WTC11 (cell line): ENCODE measurements around the gene GFOD2.

Experiments used
- CREM ChIP-seq: sonication (generic); formaldehyde crosslinking; IDR thresholded peaks from 2 replicates; pipeline ENCODE4 v1.8.1; 2022; ENCODE audit warnings: mild to moderate bottlenecking, missing genetic modification reagents, moderate library complexity
- ETV6 ChIP-seq: sonication (generic); formaldehyde crosslinking; IDR thresholded peaks from 2 replicates; pipeline ENCODE4 v1.8.1; 2022; ENCODE audit warnings: mild to moderate bottlenecking, missing genetic modification reagents
- FOXJ3 ChIP-seq: sonication (generic); formaldehyde crosslinking; IDR thresholded peaks from 2 replicates; pipeline ENCODE4 v1.9.0; 2021; ENCODE audit warnings: missing genetic modification reagents, mild to moderate bottlenecking, borderline replicate concordance
- FOXK1 ChIP-seq: sonication (generic); formaldehyde crosslinking; IDR thresholded peaks from 2 replicates; pipeline ENCODE4 v1.8.0; 2022; ENCODE audit warnings: mild to moderate bottlenecking, moderate library complexity, missing genetic modification reagents
- HMGA2 ChIP-seq: fragments of 250-450 bp; sonication (Bioruptor Pico); IDR thresholded peaks from 2 replicates; pipeline ENCODE4 v1.4.0; 2021; ENCODE audit warnings: mild to moderate bottlenecking, moderate library complexity
- NR3C1 ChIP-seq: sonication (generic); formaldehyde crosslinking; conservative IDR thresholded peaks from 2 replicates; pipeline ENCODE4 v1.8.1; 2023; ENCODE audit warnings: low read depth, mild to moderate bottlenecking, missing genetic modification reagents
- ZBTB21 ChIP-seq: sonication (generic); formaldehyde crosslinking; IDR thresholded peaks from 2 replicates; pipeline ENCODE4 v1.8.1; 2023; ENCODE audit warnings: mild to moderate bottlenecking, missing genetic modification reagents, borderline replicate concordance
- ZNF219 ChIP-seq: sonication (generic); formaldehyde crosslinking; IDR thresholded peaks from 2 replicates; pipeline ENCODE4 v1.8.0; 2023; ENCODE audit warnings: missing genetic modification reagents, mild to moderate bottlenecking, borderline replicate concordance
- TF ChIP-seq, protein P1 (sequence below): sonication (generic); formaldehyde crosslinking; IDR thresholded peaks from 2 replicates; pipeline ENCODE4 v1.8.0; 2023; ENCODE audit warnings: missing genetic modification reagents
- TF ChIP-seq, protein P2 (sequence below): sonication (generic); formaldehyde crosslinking; IDR thresholded peaks from 2 replicates; pipeline ENCODE4 v1.8.1; 2023; ENCODE audit warnings: mild to moderate bottlenecking, missing genetic modification reagents, moderate library complexity
- TF ChIP-seq, protein P3 (sequence below): sonication (generic); formaldehyde crosslinking; IDR thresholded peaks from 2 replicates; pipeline ENCODE4 v1.8.0; 2022; ENCODE audit warnings: mild to moderate bottlenecking, missing genetic modification reagents
- TF ChIP-seq, protein P4 (sequence below): fragments of 200-600 bp; IDR thresholded peaks from 2 replicates; pipeline ENCODE4 v1.8.0; 2022; ENCODE audit warnings: antibody characterized with exemption
- TF ChIP-seq, protein P5 (sequence below): sonication (generic); formaldehyde crosslinking; conservative IDR thresholded peaks from 2 replicates; pipeline ENCODE4 v1.8.1; 2022; ENCODE audit warnings: mild to moderate bottlenecking, missing genetic modification reagents
- TF ChIP-seq, protein P6 (sequence below): sonication (generic); formaldehyde crosslinking; IDR thresholded peaks from 2 replicates; pipeline ENCODE4 v1.8.1; 2022; ENCODE audit warnings: low read depth, missing genetic modification reagents, borderline replicate concordance

DNA sequence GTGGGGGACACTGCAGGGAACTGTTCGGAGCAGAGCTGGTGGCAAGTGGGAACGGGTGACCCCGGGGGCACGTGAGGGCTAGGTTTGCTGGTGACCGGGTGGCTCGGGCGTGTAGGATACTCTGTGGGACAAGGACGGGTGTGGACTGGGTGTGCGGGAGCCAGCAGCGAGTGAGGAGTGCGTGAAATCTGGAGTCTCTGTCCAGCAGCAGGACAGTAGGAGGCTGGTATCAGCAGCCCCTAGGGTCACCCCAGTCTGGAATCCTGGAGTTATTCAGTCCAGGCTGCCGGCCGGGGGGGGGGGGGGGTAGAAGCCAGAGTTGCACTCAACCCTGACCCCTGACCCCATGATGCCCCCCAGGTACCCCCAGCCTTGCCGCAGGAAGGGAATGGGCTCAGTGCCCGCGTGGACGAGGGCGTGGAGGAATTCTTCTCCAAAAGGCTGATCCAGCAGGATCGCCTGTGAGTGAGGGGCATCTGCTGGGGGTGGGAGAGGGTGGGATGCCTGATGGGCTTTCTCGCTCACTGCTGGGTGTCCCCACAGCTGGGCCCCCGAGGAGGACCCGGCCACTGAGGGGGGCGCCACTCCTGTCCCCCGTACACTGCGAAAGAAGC is 65.2 kb downstream of the GFOD2 start:
- no peak for TF ChIP-seq ETV6
- TF ChIP-seq, protein P1, sequence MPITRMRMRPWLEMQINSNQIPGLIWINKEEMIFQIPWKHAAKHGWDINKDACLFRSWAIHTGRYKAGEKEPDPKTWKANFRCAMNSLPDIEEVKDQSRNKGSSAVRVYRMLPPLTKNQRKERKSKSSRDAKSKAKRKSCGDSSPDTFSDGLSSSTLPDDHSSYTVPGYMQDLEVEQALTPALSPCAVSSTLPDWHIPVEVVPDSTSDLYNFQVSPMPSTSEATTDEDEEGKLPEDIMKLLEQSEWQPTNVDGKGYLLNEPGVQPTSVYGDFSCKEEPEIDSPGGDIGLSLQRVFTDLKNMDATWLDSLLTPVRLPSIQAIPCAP (CRISPR knock-in tag), result no peak
- TF ChIP-seq, protein P2, sequence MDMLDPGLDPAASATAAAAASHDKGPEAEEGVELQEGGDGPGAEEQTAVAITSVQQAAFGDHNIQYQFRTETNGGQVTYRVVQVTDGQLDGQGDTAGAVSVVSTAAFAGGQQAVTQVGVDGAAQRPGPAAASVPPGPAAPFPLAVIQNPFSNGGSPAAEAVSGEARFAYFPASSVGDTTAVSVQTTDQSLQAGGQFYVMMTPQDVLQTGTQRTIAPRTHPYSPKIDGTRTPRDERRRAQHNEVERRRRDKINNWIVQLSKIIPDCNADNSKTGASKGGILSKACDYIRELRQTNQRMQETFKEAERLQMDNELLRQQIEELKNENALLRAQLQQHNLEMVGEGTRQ (CRISPR knock-in tag), result no peak
- no peak for TF ChIP-seq CREM (CRISPR knock-in tag)
- TF ChIP-seq, protein P3, sequence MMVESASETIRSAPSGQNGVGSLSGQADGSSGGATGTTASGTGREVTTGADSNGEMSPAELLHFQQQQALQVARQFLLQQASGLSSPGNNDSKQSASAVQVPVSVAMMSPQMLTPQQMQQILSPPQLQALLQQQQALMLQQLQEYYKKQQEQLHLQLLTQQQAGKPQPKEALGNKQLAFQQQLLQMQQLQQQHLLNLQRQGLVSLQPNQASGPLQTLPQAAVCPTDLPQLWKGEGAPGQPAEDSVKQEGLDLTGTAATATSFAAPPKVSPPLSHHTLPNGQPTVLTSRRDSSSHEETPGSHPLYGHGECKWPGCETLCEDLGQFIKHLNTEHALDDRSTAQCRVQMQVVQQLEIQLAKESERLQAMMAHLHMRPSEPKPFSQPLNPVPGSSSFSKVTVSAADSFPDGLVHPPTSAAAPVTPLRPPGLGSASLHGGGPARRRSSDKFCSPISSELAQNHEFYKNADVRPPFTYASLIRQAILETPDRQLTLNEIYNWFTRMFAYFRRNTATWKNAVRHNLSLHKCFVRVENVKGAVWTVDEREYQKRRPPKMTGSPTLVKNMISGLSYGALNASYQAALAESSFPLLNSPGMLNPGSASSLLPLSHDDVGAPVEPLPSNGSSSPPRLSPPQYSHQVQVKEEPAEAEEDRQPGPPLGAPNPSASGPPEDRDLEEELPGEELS (CRISPR knock-in tag), result no peak
- TF ChIP-seq, protein P4, sequence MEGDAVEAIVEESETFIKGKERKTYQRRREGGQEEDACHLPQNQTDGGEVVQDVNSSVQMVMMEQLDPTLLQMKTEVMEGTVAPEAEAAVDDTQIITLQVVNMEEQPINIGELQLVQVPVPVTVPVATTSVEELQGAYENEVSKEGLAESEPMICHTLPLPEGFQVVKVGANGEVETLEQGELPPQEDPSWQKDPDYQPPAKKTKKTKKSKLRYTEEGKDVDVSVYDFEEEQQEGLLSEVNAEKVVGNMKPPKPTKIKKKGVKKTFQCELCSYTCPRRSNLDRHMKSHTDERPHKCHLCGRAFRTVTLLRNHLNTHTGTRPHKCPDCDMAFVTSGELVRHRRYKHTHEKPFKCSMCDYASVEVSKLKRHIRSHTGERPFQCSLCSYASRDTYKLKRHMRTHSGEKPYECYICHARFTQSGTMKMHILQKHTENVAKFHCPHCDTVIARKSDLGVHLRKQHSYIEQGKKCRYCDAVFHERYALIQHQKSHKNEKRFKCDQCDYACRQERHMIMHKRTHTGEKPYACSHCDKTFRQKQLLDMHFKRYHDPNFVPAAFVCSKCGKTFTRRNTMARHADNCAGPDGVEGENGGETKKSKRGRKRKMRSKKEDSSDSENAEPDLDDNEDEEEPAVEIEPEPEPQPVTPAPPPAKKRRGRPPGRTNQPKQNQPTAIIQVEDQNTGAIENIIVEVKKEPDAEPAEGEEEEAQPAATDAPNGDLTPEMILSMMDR, result no peak
- TF ChIP-seq FOXK1 (CRISPR knock-in tag), result no peak
- TF ChIP-seq ZBTB21 (CRISPR knock-in tag), result no peak
- no peak for TF ChIP-seq NR3C1
- TF ChIP-seq, protein P5, sequence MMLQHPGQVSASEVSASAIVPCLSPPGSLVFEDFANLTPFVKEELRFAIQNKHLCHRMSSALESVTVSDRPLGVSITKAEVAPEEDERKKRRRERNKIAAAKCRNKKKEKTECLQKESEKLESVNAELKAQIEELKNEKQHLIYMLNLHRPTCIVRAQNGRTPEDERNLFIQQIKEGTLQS (CRISPR knock-in tag), result no peak
- TF ChIP-seq HMGA2 (CRISPR knock-in tag), result no peak
- TF ChIP-seq, protein P6, sequence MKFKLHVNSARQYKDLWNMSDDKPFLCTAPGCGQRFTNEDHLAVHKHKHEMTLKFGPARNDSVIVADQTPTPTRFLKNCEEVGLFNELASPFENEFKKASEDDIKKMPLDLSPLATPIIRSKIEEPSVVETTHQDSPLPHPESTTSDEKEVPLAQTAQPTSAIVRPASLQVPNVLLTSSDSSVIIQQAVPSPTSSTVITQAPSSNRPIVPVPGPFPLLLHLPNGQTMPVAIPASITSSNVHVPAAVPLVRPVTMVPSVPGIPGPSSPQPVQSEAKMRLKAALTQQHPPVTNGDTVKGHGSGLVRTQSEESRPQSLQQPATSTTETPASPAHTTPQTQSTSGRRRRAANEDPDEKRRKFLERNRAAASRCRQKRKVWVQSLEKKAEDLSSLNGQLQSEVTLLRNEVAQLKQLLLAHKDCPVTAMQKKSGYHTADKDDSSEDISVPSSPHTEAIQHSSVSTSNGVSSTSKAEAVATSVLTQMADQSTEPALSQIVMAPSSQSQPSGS (CRISPR knock-in tag), result no peak
- TF ChIP-seq ZNF219 (CRISPR knock-in tag), result no peak
- TF ChIP-seq FOXJ3 (CRISPR knock-in tag), result no peak
